Measurements from ENCODE around the gene ZNF525. TPM values are rescaled to one million over a fixed set of nuclear protein-coding genes. Genes with fewer than 3 reads are reported as not detected.

The ZNF525 gene
- total and polyA plus RNA-seq, 2 of the 13 experiments (the other 11 are each of a cell fraction or from before 2014, with no cell fraction given), result 3.4 to 8.7 TPM

GRCh38 chr19:53422551-53422950, 57.0 kb downstream of the ZNF525 start:
- H3K79me2 ChIP-seq (ENCODE audit: insufficient read depth, low read length), result no peaks in the 10 kb centered on the region
- ChIA-PET POLR2A (no interaction called here), CTCF (ENCODE audit: low intra/inter-chr PET ratio, low total read pairs) (no interaction called here)
- no peaks in the 10 kb centered on the region for H3K9me3 ChIP-seq (ENCODE audit: low read length)
- no peak overlapping the region for H3K27ac ChIP-seq (ENCODE audit: extremely low read length, insufficient read depth, low read length)
- H3K4me1 ChIP-seq (ENCODE audit: insufficient read depth, low read length), result peaks cover 28% of the 10 kb centered on the region
- H3K27me3 ChIP-seq (ENCODE audit: control insufficient read depth in 1 of 2, insufficient read depth in 2 of 2, low read length in 2 of 2), result no peaks in the 10 kb centered on the region
- no peaks in the 10 kb centered on the region for H3K36me3 ChIP-seq (replicated peaks in 1 of 2; ENCODE audit: control insufficient read depth in 1 of 2, insufficient read depth in 2 of 2, low read length in 2 of 2)
- BruUV-seq (replicated peaks), result no TSS peak
- H3K4me2 ChIP-seq (ENCODE audit: low read depth, low read length), result no peak overlapping the region
- in situ Hi-C loops (cut with HindIII; ENCODE audit: extremely low pct_ligation_motif_present, low pct_unique_long_range_greater_than_20kb), result no loop called here
- no peak for TF ChIP-seq AFF4 (CRISPR knock-in tag; IDR thresholded peaks at IDR 0.05)
- no peak for TF ChIP-seq ZNF354B (CRISPR knock-in tag; IDR thresholded peaks at IDR 0.05)
- no peak for TF ChIP-seq HOXA7 (CRISPR knock-in tag; IDR thresholded peaks at IDR 0.05)
- no peak for TF ChIP-seq SNAI1 (CRISPR knock-in tag; IDR thresholded peaks at IDR 0.05; ENCODE audit: borderline replicate concordance)
- no peak for TF ChIP-seq KDM3A (CRISPR knock-in tag; IDR thresholded peaks at IDR 0.05; ENCODE audit: low read depth)
- TF ChIP-seq RNF2 (conservative IDR thresholded peaks at IDR 0.05; ENCODE audit: low read depth), result no peak
- TF ChIP-seq ZFP36L1 (CRISPR knock-in tag; IDR thresholded peaks at IDR 0.05), result no peak
- no peak for TF ChIP-seq ZNF512B (CRISPR knock-in tag; IDR thresholded peaks at IDR 0.05; ENCODE audit: borderline replicate concordance)
- no peak for TF ChIP-seq CREB3 (CRISPR knock-in tag; IDR thresholded peaks at IDR 0.05)
- no peak for TF ChIP-seq NR0B2 (CRISPR knock-in tag; IDR thresholded peaks at IDR 0.05)
- TF ChIP-seq ATF2 (CRISPR knock-in tag; IDR thresholded peaks at IDR 0.05), result no peak
- TF ChIP-seq MED13 (CRISPR knock-in tag; IDR thresholded peaks at IDR 0.05), result no peak
- TF ChIP-seq ZFP82 (CRISPR knock-in tag; IDR thresholded peaks at IDR 0.05; ENCODE audit: borderline replicate concordance), result no peak
- TF ChIP-seq RFX1 (IDR thresholded peaks at IDR 0.05), result no peak
- TF ChIP-seq DDIT3 (CRISPR knock-in tag; IDR thresholded peaks at IDR 0.05), result no peak
- no peak for TF ChIP-seq AGO1 (IDR thresholded peaks at IDR 0.05; ENCODE audit: low read depth, low read length, poor library complexity, severe bottlenecking)
- DNase-seq (ENCODE audit: low spot score) (no peak), ATAC-seq (no peak), FAIRE-seq (no peak)
- no peaks in the 10 kb centered on the region for H4K20me1 ChIP-seq (ENCODE audit: insufficient read depth, low read length)
- WGBS (ENCODE audit: low lambda C conversion rate), result 94% methylated on average over 5 of the region's 5 CpGs
- intact Hi-C loops (cut with micrococcal nuclease; ENCODE audit: unreplicated experiment), result loop anchor here (10.0 kb wide), 1 partner anchor 322 kb away; no protein-coding TSS in a partner anchor
- no peak overlapping the region for H2AFZ ChIP-seq (ENCODE audit: low read length)
- H3K9ac ChIP-seq (ENCODE audit: insufficient read depth, low read depth, low read length), result no peak overlapping the region
- no peak overlapping the region for H3K4me3 ChIP-seq (replicated peaks in 1 of 3; ENCODE audit: insufficient read depth in 1 of 3, low read depth in 2 of 3, low read length in 3 of 3)

Data from HepG2 (cell line).